Head of caudate nucleus (tissue), 42 donors: Measurements from ENCODE around the gene CARD9.
"Not testable (repeated sequence)": the region's sequence is repeated elsewhere in the genome, so short reads cannot be mapped to it uniquely, and the experiment has no call there.

ENCODE experiments used
- DNase-seq, 42 donors: peaks; one replicate each; pipeline versions ENCODE4 v3.0.0 to v3.0.0-alpha.2; 2020 to 2021; ENCODE audit warnings: mixed read lengths in 7 of 42
- intact Hi-C: fragments of 100-400 bp; cut with DNase I; formaldehyde crosslinking; loops from one replicate; pipeline ENCODE4 v1.15.0; 2022

CARD9 gene

GRCh38 chr9:136320972-136321371 lies 52.5 kb downstream of the CARD9 start:
- DNase-seq, intact Hi-C loops: not testable (repeated sequence)

GRCh38 chr9:136319955-136320354 lies 53.5 kb downstream of the CARD9 start:
- DNase-seq, intact Hi-C loops: not testable (repeated sequence)

GRCh38 chr9:136319244-136319643 lies 54.2 kb downstream of the CARD9 start:
- DNase-seq, intact Hi-C loops: not testable (repeated sequence)

GRCh38 chr9:136318776-136319241 lies 54.7 kb downstream of the CARD9 start:
- no peak for DNase-seq
- intact Hi-C loops = no loop called here

- DNase-seq = no peak
- intact Hi-C loops = no loop called here
These were observed 55.2 kb downstream of the CARD9 start for GRCh38 chr9:136318111-136318775.

GRCh38 chr9:136317695-136318094 lies 55.8 kb downstream of the CARD9 start:
- intact Hi-C loops = no loop called here
- no peak for DNase-seq

GRCh38 chr9:136316896-136317676 lies 56.4 kb downstream of the CARD9 start:
- intact Hi-C loops = no loop called here
- DNase-seq = no peak

- DNase-seq = no peak
- intact Hi-C loops = no loop called here
These were observed 57.2 kb downstream of the CARD9 start for GRCh38 chr9:136316271-136316751.

GRCh38 chr9:136314944-136315343 lies 58.5 kb downstream of the CARD9 start:
- no peak for DNase-seq
- intact Hi-C loops = loop anchor here (5.0 kb wide), 1 partner anchor 47 kb away; the partner anchor contains the start of gene DNLZ

- intact Hi-C loops = loop anchor here (5.0 kb wide), 1 partner anchor 48 kb away; the partner anchor contains the start of gene DNLZ
- DNase-seq = no peak
These were observed 59.4 kb downstream of the CARD9 start for GRCh38 chr9:136314056-136314416.
